HepG2 (cell line): ENCODE results near the gene TBCD. TPM values are rescaled to one million over a fixed set of nuclear protein-coding genes. Genes with fewer than 3 reads are reported as not detected.

ENCODE experiments used
- HNRNPUL1 ChIP-seq: fragments of 200-400 bp; formaldehyde crosslinking; IDR thresholded peaks from 2 replicates; pipeline ENCODE4 v1.6.1; 2017; ENCODE audit warnings: low read depth, mild to moderate bottlenecking, low read length, moderate library complexity
- PHF20 ChIP-seq: sonication (generic); formaldehyde crosslinking; IDR thresholded peaks from 2 replicates; pipeline ENCODE4 v1.5.0; 2020; ENCODE audit warnings: mild to moderate bottlenecking, missing genetic modification reagents
- PTBP1 ChIP-seq: fragments of 200-400 bp; formaldehyde crosslinking; IDR thresholded peaks from 2 replicates; pipeline ENCODE4 v1.6.1; 2018; ENCODE audit warnings: low read length, low read depth; ENCODE audit not compliant: poor library complexity, severe bottlenecking
- RELA ChIP-seq: sonication (generic); formaldehyde crosslinking; IDR thresholded peaks from 2 replicates; pipeline ENCODE4 v1.4.0; 2020; ENCODE audit warnings: missing genetic modification reagents
- SATB2 ChIP-seq: sonication (generic); formaldehyde crosslinking; IDR thresholded peaks from 2 replicates; pipeline ENCODE4 v1.5.0; 2020; ENCODE audit warnings: missing genetic modification reagents
- TBP ChIP-seq: sonication (generic); formaldehyde crosslinking; IDR thresholded peaks from 2 replicates; pipeline ENCODE4 v1.5.0; 2020; ENCODE audit warnings: missing genetic modification reagents
- TCF12 ChIP-seq, 2 experiments: fragments of 450-650 bp in 1 of 2; sonication (generic) in 1 of 2; formaldehyde crosslinking in 1 of 2; IDR thresholded peaks; 2 replicates each; pipeline versions ENCODE4 v1.6.1 to v1.8.0; 2017 to 2022; ENCODE audit warnings: antibody characterized with exemption in 1 of 2, mild to moderate bottlenecking in 1 of 2, missing genetic modification reagents in 1 of 2, moderate library complexity in 1 of 2
- ZKSCAN1 ChIP-seq: fragments of 150-350 bp; IDR thresholded peaks from 2 replicates; pipeline ENCODE4 v1.6.1; 2014; ENCODE audit warnings: low read length
- ZNF234 ChIP-seq: sonication (generic); formaldehyde crosslinking; conservative IDR thresholded peaks from 2 replicates; pipeline ENCODE4 v1.5.1; 2020; ENCODE audit warnings: mild to moderate bottlenecking, missing genetic modification reagents
- ZNF263 ChIP-seq: sonication (generic); formaldehyde crosslinking; IDR thresholded peaks from 2 replicates; pipeline ENCODE4 v1.4.0; 2020; ENCODE audit warnings: missing genetic modification reagents
- ZNF546 ChIP-seq: sonication (generic); formaldehyde crosslinking; conservative IDR thresholded peaks from 2 replicates; pipeline ENCODE4 v1.8.1; 2023; ENCODE audit warnings: mild to moderate bottlenecking, missing genetic modification reagents
- ZNF841 ChIP-seq: sonication (generic); formaldehyde crosslinking; IDR thresholded peaks from 2 replicates; pipeline ENCODE4 v1.8.1; 2023; ENCODE audit warnings: missing genetic modification reagents, borderline replicate concordance
- ZSCAN12 ChIP-seq: sonication (generic); formaldehyde crosslinking; IDR thresholded peaks from 2 replicates; pipeline ENCODE4 v1.9.0; 2021; ENCODE audit warnings: mild to moderate bottlenecking, missing genetic modification reagents
- polyA plus RNA-seq, 8 experiments: library from polyadenylated mRNA; depleted of rRNA in 3 of 8; stranded (reverse) in 7 of 8; unstranded in 1 of 8; fragments of >200 nt; fragmentation: Illumina TruSeq in 4 of 8; extraction: Trizol in 4 of 8; gene quantifications; 2 replicates each; pipeline versions ENCODE4 v1.2.1 to v1.2.3, GENCODE V29; 2011 to 2016; ENCODE audit warnings: low read depth in 4 of 8, missing spikeins in 1 of 8, mixed read lengths in 1 of 8; ENCODE audit not compliant: insufficient read depth in 1 of 8
- total RNA-seq, 5 experiments: library from RNA; depleted of rRNA; stranded (reverse); fragments of >200 nt; fragmentation: Illumina TruSeq; extraction: Trizol; gene quantifications; 2 replicates each; pipeline ENCODE4 v1.2.3, GENCODE V29; 2016; ENCODE audit warnings: low read depth in 1 of 5
- TF ChIP-seq, protein P1 (sequence below): sonication (generic); formaldehyde crosslinking; IDR thresholded peaks from 2 replicates; pipeline ENCODE4; 2020; ENCODE audit warnings: missing genetic modification reagents, mild to moderate bottlenecking, borderline replicate concordance
- TF ChIP-seq, protein P2 (sequence below): sonication (generic); formaldehyde crosslinking; IDR thresholded peaks from 2 replicates; pipeline ENCODE4 v1.5.0; 2020; ENCODE audit warnings: missing genetic modification reagents
- TF ChIP-seq, protein P3 (sequence below): sonication (generic); formaldehyde crosslinking; conservative IDR thresholded peaks from 2 replicates; pipeline ENCODE4 v1.8.0; 2022; ENCODE audit warnings: low read depth, missing genetic modification reagents
- TF ChIP-seq, protein P4 (sequence below): sonication (generic); formaldehyde crosslinking; IDR thresholded peaks from 2 replicates; pipeline ENCODE4 v1.4.0; 2020; ENCODE audit warnings: missing genetic modification reagents
- TF ChIP-seq, protein P5 (sequence below): sonication (generic); formaldehyde crosslinking; IDR thresholded peaks from 2 replicates; pipeline ENCODE4 v1.5.0; 2020; ENCODE audit warnings: mild to moderate bottlenecking, missing genetic modification reagents, moderate library complexity

The TBCD gene
- total and polyA plus RNA-seq, 2 of the 13 experiments (the other 11 are each of a cell fraction or from before 2014, with no cell fraction given), result 33.9 to 54.8 TPM

DNA sequence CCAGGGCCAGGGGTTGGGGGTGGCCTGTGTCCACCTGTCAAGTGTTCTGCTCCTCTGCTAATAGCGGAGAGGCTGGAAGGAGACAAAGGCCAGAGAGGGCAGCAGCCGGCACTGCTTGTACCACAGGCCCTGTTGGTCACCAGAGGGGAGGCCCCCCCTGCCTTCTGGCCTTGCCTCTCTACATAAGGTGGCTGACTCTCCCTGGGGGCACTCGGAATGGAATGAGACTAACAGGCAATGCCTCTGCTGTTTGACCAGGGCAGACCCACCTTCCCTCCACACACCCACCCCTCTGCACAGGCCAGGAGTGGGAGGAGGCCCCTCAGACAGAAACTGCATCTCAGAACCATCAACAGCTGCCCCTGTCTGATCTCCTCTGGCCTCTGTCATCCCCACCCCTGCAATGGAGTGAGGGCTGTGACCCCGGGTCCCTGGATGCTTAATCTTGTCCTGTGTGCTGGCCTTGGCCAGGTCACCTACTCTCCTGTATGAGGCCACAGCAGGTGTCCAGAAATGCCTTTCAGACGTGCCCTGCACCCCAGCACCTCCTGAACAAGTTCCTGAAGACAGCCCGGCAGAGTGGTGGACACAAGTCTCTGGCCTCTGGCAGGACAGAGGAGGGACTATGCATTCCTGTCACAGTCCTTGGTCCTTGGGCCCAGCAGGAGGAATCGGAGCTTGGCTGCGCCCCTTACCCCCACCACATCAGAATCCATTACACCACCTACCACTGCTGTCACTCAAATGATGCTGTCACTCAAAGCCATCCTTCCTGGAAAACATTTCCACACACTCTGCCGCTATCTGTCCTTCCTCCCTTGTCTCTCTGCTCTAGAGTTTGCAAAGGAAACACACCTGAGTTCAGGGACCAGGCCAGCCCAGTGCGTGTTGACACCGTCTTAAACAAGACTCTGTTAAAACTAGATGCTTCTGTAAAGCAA lies 195.5 kb downstream of the TBCD start (continued):
- TF ChIP-seq, protein P1, sequence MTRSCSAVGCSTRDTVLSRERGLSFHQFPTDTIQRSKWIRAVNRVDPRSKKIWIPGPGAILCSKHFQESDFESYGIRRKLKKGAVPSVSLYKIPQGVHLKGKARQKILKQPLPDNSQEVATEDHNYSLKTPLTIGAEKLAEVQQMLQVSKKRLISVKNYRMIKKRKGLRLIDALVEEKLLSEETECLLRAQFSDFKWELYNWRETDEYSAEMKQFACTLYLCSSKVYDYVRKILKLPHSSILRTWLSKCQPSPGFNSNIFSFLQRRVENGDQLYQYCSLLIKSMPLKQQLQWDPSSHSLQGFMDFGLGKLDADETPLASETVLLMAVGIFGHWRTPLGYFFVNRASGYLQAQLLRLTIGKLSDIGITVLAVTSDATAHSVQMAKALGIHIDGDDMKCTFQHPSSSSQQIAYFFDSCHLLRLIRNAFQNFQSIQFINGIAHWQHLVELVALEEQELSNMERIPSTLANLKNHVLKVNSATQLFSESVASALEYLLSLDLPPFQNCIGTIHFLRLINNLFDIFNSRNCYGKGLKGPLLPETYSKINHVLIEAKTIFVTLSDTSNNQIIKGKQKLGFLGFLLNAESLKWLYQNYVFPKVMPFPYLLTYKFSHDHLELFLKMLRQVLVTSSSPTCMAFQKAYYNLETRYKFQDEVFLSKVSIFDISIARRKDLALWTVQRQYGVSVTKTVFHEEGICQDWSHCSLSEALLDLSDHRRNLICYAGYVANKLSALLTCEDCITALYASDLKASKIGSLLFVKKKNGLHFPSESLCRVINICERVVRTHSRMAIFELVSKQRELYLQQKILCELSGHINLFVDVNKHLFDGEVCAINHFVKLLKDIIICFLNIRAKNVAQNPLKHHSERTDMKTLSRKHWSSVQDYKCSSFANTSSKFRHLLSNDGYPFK, result peak; percentile 92
- TF ChIP-seq ZKSCAN1 (no peak), RELA (CRISPR knock-in tag) (no peak), SATB2 (no peak), ZNF234 (CRISPR knock-in tag) (no peak), ZNF546 (CRISPR knock-in tag) (no peak), TCF12 (IDR thresholded peaks at IDR 0.05) (no peak), TCF12 (CRISPR knock-in tag; IDR thresholded peaks at IDR 0.05) (no peak), PHF20 (CRISPR knock-in tag) (no peak), ZNF841 (no peak), ZSCAN12 (CRISPR knock-in tag) (no peak), TBP (CRISPR knock-in tag) (no peak), PTBP1 (peak; percentile 16), HNRNPUL1 (no peak), ZNF263 (CRISPR knock-in tag) (no peak)
- TF ChIP-seq, protein P2, sequence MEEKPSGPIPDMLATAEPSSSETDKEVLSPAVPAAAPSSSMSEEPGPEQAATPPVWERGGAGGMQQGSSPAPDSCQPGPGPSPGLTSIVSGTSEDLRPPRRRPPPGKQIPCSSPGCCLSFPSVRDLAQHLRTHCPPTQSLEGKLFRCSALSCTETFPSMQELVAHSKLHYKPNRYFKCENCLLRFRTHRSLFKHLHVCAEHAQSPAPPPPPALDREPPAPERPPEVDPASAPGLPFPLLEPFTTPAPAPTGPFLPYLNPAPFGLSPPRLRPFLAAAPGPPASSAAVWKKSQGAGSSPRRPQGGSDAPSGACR (CRISPR knock-in tag), result no peak
- TF ChIP-seq, protein P3, sequence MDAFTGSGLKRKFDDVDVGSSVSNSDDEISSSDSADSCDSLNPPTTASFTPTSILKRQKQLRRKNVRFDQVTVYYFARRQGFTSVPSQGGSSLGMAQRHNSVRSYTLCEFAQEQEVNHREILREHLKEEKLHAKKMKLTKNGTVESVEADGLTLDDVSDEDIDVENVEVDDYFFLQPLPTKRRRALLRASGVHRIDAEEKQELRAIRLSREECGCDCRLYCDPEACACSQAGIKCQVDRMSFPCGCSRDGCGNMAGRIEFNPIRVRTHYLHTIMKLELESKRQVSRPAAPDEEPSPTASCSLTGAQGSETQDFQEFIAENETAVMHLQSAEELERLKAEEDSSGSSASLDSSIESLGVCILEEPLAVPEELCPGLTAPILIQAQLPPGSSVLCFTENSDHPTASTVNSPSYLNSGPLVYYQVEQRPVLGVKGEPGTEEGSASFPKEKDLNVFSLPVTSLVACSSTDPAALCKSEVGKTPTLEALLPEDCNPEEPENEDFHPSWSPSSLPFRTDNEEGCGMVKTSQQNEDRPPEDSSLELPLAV (CRISPR knock-in tag), result no peak
- TF ChIP-seq, protein P4, sequence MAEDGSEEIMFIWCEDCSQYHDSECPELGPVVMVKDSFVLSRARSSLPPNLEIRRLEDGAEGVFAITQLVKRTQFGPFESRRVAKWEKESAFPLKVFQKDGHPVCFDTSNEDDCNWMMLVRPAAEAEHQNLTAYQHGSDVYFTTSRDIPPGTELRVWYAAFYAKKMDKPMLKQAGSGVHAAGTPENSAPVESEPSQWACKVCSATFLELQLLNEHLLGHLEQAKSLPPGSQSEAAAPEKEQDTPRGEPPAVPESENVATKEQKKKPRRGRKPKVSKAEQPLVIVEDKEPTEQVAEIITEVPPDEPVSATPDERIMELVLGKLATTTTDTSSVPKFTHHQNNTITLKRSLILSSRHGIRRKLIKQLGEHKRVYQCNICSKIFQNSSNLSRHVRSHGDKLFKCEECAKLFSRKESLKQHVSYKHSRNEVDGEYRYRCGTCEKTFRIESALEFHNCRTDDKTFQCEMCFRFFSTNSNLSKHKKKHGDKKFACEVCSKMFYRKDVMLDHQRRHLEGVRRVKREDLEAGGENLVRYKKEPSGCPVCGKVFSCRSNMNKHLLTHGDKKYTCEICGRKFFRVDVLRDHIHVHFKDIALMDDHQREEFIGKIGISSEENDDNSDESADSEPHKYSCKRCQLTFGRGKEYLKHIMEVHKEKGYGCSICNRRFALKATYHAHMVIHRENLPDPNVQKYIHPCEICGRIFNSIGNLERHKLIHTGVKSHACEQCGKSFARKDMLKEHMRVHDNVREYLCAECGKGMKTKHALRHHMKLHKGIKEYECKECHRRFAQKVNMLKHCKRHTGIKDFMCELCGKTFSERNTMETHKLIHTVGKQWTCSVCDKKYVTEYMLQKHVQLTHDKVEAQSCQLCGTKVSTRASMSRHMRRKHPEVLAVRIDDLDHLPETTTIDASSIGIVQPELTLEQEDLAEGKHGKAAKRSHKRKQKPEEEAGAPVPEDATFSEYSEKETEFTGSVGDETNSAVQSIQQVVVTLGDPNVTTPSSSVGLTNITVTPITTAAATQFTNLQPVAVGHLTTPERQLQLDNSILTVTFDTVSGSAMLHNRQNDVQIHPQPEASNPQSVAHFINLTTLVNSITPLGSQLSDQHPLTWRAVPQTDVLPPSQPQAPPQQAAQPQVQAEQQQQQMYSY (CRISPR knock-in tag), result no peak
- TF ChIP-seq, protein P5, sequence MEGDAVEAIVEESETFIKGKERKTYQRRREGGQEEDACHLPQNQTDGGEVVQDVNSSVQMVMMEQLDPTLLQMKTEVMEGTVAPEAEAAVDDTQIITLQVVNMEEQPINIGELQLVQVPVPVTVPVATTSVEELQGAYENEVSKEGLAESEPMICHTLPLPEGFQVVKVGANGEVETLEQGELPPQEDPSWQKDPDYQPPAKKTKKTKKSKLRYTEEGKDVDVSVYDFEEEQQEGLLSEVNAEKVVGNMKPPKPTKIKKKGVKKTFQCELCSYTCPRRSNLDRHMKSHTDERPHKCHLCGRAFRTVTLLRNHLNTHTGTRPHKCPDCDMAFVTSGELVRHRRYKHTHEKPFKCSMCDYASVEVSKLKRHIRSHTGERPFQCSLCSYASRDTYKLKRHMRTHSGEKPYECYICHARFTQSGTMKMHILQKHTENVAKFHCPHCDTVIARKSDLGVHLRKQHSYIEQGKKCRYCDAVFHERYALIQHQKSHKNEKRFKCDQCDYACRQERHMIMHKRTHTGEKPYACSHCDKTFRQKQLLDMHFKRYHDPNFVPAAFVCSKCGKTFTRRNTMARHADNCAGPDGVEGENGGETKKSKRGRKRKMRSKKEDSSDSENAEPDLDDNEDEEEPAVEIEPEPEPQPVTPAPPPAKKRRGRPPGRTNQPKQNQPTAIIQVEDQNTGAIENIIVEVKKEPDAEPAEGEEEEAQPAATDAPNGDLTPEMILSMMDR (CRISPR knock-in tag), result 0 out of 2 replicates have a peak, but pooled peaks have one; percentile 1
